Muscle of leg (tissue), 11 donors: ENCODE data around the gene ELANE. TPM values are rescaled to one million over a fixed set of nuclear protein-coding genes. Genes with fewer than 3 reads are reported as not detected.
A peak's percentile ranks its signal among the peaks of the same experiment; 100 is the strongest.
"Not testable (repeated sequence)": the region's sequence is repeated elsewhere in the genome, so short reads cannot be mapped to it uniquely, and the experiment has no call there.

Source experiments
- DNase-seq: peaks from one replicate; pipeline ENCODE4 v3.0.0; 2013
- H3K27ac ChIP-seq: one replicate; pipeline ENCODE4 v1.5.1; 2013; ENCODE audit warnings: mild to moderate bottlenecking, low read length, control low read depth
- H3K27me3 ChIP-seq: one replicate; pipeline ENCODE4 v1.6.1; 2013; ENCODE audit warnings: low read length; ENCODE audit not compliant: control insufficient read depth, insufficient read depth
- H3K36me3 ChIP-seq: one replicate; pipeline ENCODE4 v1.6.1; 2013; ENCODE audit warnings: low read length; ENCODE audit not compliant: control insufficient read depth, insufficient read depth
- H3K4me1 ChIP-seq: one replicate; pipeline ENCODE4 v1.6.1; 2013; ENCODE audit warnings: low read length; ENCODE audit not compliant: control insufficient read depth, insufficient read depth
- H3K4me3 ChIP-seq: one replicate; pipeline ENCODE4 v1.5.1; 2013; ENCODE audit warnings: low read length, control low read depth
- H3K9me3 ChIP-seq: replicated peaks from 2 replicates; pipeline ENCODE4 v1.6.1; 2013; ENCODE audit warnings: low read depth, low read length; ENCODE audit not compliant: control insufficient read depth
- WGBS: methylation state at CpG from one replicate; pipeline ENCODE4 v1.1.5; 2013; ENCODE audit warnings: missing lambda C conversion rate; ENCODE audit not compliant: insufficient coverage; 5-methylcytosine and 5-hydroxymethylcytosine counted together
- polyA plus RNA-seq, 8 donors: library from polyadenylated mRNA; unstranded; fragments of 120-200 nt; gene quantifications; one replicate each; pipeline versions ENCODE4 v1.2.1 to v1.2.3, GENCODE V29; 2013; ENCODE audit warnings: inconsistent platforms in 1 of 8, low replicate concordance in 1 of 8; ENCODE audit not compliant: insufficient read length in 8 of 8, insufficient read depth in 1 of 8
- total RNA-seq: library from RNA; stranded (reverse); fragments of 120-200 nt; gene quantifications from one replicate; pipeline ENCODE4 v1.2.4, GENCODE V29; 2013

Gene ELANE
- total and polyA plus RNA-seq, 9 donors = 0.22 to 4.4 (median 0.67) TPM

- no peaks in the 10 kb centered on the region for H3K27me3 ChIP-seq
- H3K4me3 ChIP-seq = no peak overlapping the region
- no peaks in the 10 kb centered on the region for H3K4me1 ChIP-seq
- WGBS = 84% methylated on average over 37 of the region's 49 CpGs
- H3K9me3 ChIP-seq = no peaks in the 10 kb centered on the region
- no peak for DNase-seq
- no peak overlapping the region for H3K27ac ChIP-seq
- peaks cover 31% of the 10 kb centered on the region for H3K36me3 ChIP-seq
Measured at GRCh38 chr19:814152-815078, 37.7 kb upstream of the ELANE start.

GRCh38 chr19:815079-815774 is 36.9 kb upstream of the ELANE start:
- DNase-seq = no peak
- Histone ChIP-seq H3K4me1 (no peaks in the 10 kb centered on the region), H3K27me3 (peaks cover 2% of the 10 kb centered on the region), H3K9me3 (no peaks in the 10 kb centered on the region), H3K4me3 (no peak overlapping the region), H3K27ac (no peak overlapping the region), H3K36me3 (peaks cover 24% of the 10 kb centered on the region)
- 91% methylated on average over 42 of the region's 47 CpGs for WGBS

- peaks cover 8% of the 10 kb centered on the region for H3K27me3 ChIP-seq
- no peak overlapping the region for H3K4me3 ChIP-seq
- 90% methylated on average over 13 of the region's 13 CpGs for WGBS
- DNase-seq = no peak
- H3K9me3 ChIP-seq = no peaks in the 10 kb centered on the region
- H3K27ac ChIP-seq = no peak overlapping the region
- H3K4me1 ChIP-seq = no peaks in the 10 kb centered on the region
- H3K36me3 ChIP-seq = peaks cover 17% of the 10 kb centered on the region
Measured at GRCh38 chr19:815775-816499, 36.2 kb upstream of the ELANE start.

- no peak overlapping the region for H3K4me3 ChIP-seq
- peaks cover 11% of the 10 kb centered on the region for H3K27me3 ChIP-seq
- H3K9me3 ChIP-seq = no peaks in the 10 kb centered on the region
- H3K27ac ChIP-seq = no peak overlapping the region
- peaks cover 11% of the 10 kb centered on the region for H3K36me3 ChIP-seq
- no peak for DNase-seq
- no peaks in the 10 kb centered on the region for H3K4me1 ChIP-seq
- 94% methylated on average over 2 of the region's 2 CpGs for WGBS
Measured at GRCh38 chr19:816500-816857, 35.6 kb upstream of the ELANE start.

GRCh38 chr19:820212-820611 is 31.9 kb upstream of the ELANE start:
- H3K27me3 ChIP-seq = peaks cover 33% of the 10 kb centered on the region
- 90% methylated on average over 2 of the region's 5 CpGs for WGBS
- H3K4me3 ChIP-seq, H3K27ac ChIP-seq, H3K9me3 ChIP-seq, H3K4me1 ChIP-seq, DNase-seq, H3K36me3 ChIP-seq: not testable (repeated sequence)

- no peaks in the 10 kb centered on the region for H3K9me3 ChIP-seq
- H3K27me3 ChIP-seq = peaks cover 37% of the 10 kb centered on the region
- peak; percentile 15 for DNase-seq
- H3K4me3 ChIP-seq = no peak overlapping the region
- no peak overlapping the region for H3K27ac ChIP-seq
- H3K4me1 ChIP-seq = no peaks in the 10 kb centered on the region
- WGBS = under 1% methylated on average over 60 of the region's 64 CpGs
- no peaks in the 10 kb centered on the region for H3K36me3 ChIP-seq
Measured at GRCh38 chr19:821231-821824, 30.8 kb upstream of the ELANE start.

GRCh38 chr19:821825-822503 is 30.1 kb upstream of the ELANE start, which contains the start of gene PLPPR3:
Gene PLPPR3 (minus strand): TSS chr19:821955. CDS start chr19:821559, 396 bp downstream.
- no peaks in the 10 kb centered on the region for H3K36me3 ChIP-seq
- 0% methylated on average over 20 of the region's 86 CpGs for WGBS
- no peak within 1 kb of the TSS for H3K4me3 ChIP-seq
- no peak within 1 kb of the TSS for H3K27ac ChIP-seq
- H3K27me3 ChIP-seq = peaks cover 37% of the 10 kb centered on the region
- DNase-seq = peak; percentile 11
- H3K9me3 ChIP-seq = no peaks in the 10 kb centered on the region
- no peaks in the 10 kb centered on the region for H3K4me1 ChIP-seq

GRCh38 chr19:823565-824121 is 28.5 kb upstream of the ELANE start:
- no peaks in the 10 kb centered on the region for H3K4me1 ChIP-seq
- DNase-seq = no peak
- WGBS = 36% methylated on average over 7 of the region's 12 CpGs

GRCh38 chr19:824885-825284 is 27.2 kb upstream of the ELANE start:
- 57% methylated on average over 13 of the region's 15 CpGs for WGBS
- Histone ChIP-seq H3K36me3 (no peaks in the 10 kb centered on the region), H3K4me1 (no peaks in the 10 kb centered on the region), H3K27me3 (peaks cover 41% of the 10 kb centered on the region), H3K27ac (no peak overlapping the region), H3K9me3 (no peaks in the 10 kb centered on the region), H3K4me3 (no peak overlapping the region)
- DNase-seq = peak; percentile 15

More at GRCh38 chr19:823565-824121, 28.5 kb upstream of the ELANE start:
- no peak overlapping the region for H3K4me3 ChIP-seq
- no peaks in the 10 kb centered on the region for H3K36me3 ChIP-seq
- H3K9me3 ChIP-seq = no peaks in the 10 kb centered on the region
- no peak overlapping the region for H3K27ac ChIP-seq
- peaks cover 37% of the 10 kb centered on the region for H3K27me3 ChIP-seq
